ENCODE measurements around the gene FAM181B. TPM values are rescaled to one million over a fixed set of nuclear protein-coding genes. Genes with fewer than 3 reads are reported as not detected.
A peak's percentile ranks its signal among the peaks of the same experiment; 100 is the strongest.

Gene FAM181B
- total and polyA plus RNA-seq, 11 donors = 0.06 to 0.35 (median 0.10) TPM; not detected in 3

DNA sequence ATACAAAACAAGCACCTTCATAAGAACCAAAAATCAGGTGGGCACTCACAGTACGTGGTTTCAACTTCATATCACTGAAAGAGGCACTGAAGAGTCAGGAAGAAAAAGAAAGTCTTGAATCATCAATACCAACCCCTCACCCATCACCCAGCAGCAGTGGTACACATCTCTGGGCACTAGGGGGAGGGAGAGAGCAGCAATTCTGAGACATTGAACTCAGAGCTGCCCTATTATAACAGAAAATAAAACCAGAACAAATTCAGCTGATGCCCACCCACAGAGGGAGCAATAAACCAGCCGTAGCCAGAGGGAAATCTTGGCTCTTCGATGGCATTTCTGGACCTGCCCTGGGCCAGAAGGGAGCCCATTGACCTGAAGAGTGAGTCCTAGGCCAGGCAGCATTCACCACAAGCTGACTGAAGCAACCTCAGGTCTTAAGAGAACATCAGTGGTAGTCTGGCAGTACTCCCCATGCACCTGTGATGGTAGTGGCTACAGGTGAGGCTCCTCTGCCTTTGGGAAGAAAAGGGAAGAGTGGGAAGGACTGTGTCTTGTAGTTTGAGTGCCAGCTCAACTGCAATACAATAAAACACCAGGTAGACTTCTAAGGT lies 42.2 kb upstream of the FAM181B start:
- H3K9me3 ChIP-seq = peaks cover 0 to 30% (median 12%) of the 10 kb centered on the region in 12 donors
- H3K27me3 ChIP-seq = no peaks in the 10 kb centered on the region
- no peak overlapping the region for H3K4me3 ChIP-seq
- no peak overlapping the region for H3K27ac ChIP-seq
- no peak for TF ChIP-seq POLR2A (IDR thresholded peaks at IDR 0.05)
- TF ChIP-seq, protein P1, sequence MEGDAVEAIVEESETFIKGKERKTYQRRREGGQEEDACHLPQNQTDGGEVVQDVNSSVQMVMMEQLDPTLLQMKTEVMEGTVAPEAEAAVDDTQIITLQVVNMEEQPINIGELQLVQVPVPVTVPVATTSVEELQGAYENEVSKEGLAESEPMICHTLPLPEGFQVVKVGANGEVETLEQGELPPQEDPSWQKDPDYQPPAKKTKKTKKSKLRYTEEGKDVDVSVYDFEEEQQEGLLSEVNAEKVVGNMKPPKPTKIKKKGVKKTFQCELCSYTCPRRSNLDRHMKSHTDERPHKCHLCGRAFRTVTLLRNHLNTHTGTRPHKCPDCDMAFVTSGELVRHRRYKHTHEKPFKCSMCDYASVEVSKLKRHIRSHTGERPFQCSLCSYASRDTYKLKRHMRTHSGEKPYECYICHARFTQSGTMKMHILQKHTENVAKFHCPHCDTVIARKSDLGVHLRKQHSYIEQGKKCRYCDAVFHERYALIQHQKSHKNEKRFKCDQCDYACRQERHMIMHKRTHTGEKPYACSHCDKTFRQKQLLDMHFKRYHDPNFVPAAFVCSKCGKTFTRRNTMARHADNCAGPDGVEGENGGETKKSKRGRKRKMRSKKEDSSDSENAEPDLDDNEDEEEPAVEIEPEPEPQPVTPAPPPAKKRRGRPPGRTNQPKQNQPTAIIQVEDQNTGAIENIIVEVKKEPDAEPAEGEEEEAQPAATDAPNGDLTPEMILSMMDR (IDR thresholded peaks at IDR 0.05) = peak in 9 of 12 donors; percentile 7 to 46 (median 31)
- WGBS, 4 donors = 28 to 33% (median 32%) methylated on average over 1 to 3 of the region's 3 CpGs
- DNase-seq (no peak), ATAC-seq (no peak)
- H3K4me1 ChIP-seq = no peaks in the 10 kb centered on the region
- H3K36me3 ChIP-seq = no peaks in the 10 kb centered on the region
- intact Hi-C loops (cut with DNase I) = no loop called here

DNA sequence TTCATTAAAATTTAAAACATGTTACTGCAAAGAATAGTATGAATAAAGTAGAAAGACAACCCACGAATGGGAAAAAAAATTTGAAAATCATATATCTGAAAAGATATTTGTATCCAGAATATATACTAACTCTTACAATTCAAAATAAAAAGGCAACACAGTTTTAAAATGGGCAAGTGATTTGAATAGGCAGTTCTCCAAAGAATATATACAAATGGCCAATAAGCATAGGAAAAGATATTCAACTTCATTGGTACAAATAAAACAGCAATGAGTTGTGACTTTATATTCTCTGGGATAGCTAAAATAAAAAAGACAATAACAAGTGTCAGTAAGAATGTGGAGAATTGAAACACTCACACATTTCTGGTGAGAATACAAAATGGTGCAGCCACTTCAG lies 41.6 kb upstream of the FAM181B start:
- 63 to 80% (median 69%) methylated on average over 1 of the region's 1 CpG for WGBS, 4 donors
- peaks cover 0 to 30% (median 12%) of the 10 kb centered on the region in 12 donors for H3K9me3 ChIP-seq
- no peaks in the 10 kb centered on the region for H3K4me1 ChIP-seq
- H3K36me3 ChIP-seq = no peaks in the 10 kb centered on the region
- DNase-seq = no peak
- no peak for ATAC-seq
- H3K27me3 ChIP-seq = no peaks in the 10 kb centered on the region
- intact Hi-C loops (cut with DNase I) = no loop called here
- no peak overlapping the region for H3K27ac ChIP-seq
- no peak overlapping the region for H3K4me3 ChIP-seq
- TF ChIP-seq, protein P1 (IDR thresholded peaks at IDR 0.05) = no peak
- no peak for TF ChIP-seq POLR2A (IDR thresholded peaks at IDR 0.05)

DNA sequence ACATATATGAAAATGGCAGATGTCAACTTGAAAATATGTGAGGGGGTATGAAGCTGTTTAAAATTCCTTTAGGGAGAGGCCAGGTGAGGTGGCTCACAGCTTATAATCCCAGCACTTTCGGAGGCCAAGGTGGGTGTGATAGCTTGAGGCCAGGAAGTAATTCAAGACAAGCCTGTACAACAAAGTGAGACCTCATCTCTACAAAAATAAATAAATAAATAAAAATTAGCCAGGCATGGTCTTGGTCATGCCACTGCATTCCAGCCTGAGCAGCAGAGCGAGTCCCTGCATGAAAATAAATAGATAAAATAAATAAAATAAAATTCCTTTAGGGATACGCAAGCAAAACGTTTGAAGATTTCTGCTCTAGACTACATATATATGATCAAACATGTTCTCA lies 38.1 kb upstream of the FAM181B start:
- H3K9me3 ChIP-seq = peaks cover 0 to 20% (median 5%) of the 10 kb centered on the region in 12 donors
- no peaks in the 10 kb centered on the region for H3K36me3 ChIP-seq
- intact Hi-C loops (cut with DNase I) = no loop called here
- no peaks in the 10 kb centered on the region for H3K4me1 ChIP-seq
- H3K27me3 ChIP-seq = no peaks in the 10 kb centered on the region
- TF ChIP-seq POLR2A (IDR thresholded peaks at IDR 0.05) = no peak
- TF ChIP-seq, protein P1 (IDR thresholded peaks at IDR 0.05) = no peak
- H3K27ac ChIP-seq = no peak overlapping the region
- H3K4me3 ChIP-seq = no peak overlapping the region
- DNase-seq (no peak), ATAC-seq (no peak)
- WGBS, 4 donors = 87 to 92% (median 90%) methylated on average over 4 of the region's 4 CpGs

DNA sequence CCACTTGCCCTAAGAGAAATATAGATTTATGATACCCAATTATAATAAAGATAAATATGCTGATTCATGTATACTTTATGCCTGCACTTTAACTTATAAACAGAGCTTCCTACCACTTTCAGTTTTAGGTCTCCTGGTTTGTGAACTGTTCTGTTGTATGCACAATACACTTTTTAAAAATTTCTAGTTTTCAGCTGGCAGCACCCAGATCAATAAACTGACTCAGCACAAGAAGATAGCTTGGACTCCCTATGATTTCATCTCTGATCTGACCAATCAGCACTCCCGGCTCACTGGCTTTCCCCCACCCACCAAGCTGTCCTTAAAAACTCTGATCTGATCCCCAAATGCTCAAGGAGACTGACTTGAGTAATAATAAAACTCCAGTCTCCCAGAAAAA lies 33.5 kb upstream of the FAM181B start:
- H3K27ac ChIP-seq = no peak overlapping the region
- H3K4me3 ChIP-seq = no peak overlapping the region
- 74 to 82% (median 78%) methylated on average over 1 of the region's 1 CpG for WGBS, 4 donors
- H3K9me3 ChIP-seq = no peaks in the 10 kb centered on the region
- ATAC-seq (no peak), DNase-seq (no peak)
- H3K4me1 ChIP-seq = no peaks in the 10 kb centered on the region
- H3K27me3 ChIP-seq = peaks cover 0 to 3% (median 0%) of the 10 kb centered on the region in 9 donors
- intact Hi-C loops (cut with DNase I) = no loop called here
- TF ChIP-seq, protein P1 (IDR thresholded peaks at IDR 0.05) = no peak
- TF ChIP-seq POLR2A (IDR thresholded peaks at IDR 0.05) = no peak
- H3K36me3 ChIP-seq = no peaks in the 10 kb centered on the region

Measured in heart left ventricle (tissue), 16 donors.